ENCODE results near the gene CNIH1.

Gene CNIH1

DNA sequence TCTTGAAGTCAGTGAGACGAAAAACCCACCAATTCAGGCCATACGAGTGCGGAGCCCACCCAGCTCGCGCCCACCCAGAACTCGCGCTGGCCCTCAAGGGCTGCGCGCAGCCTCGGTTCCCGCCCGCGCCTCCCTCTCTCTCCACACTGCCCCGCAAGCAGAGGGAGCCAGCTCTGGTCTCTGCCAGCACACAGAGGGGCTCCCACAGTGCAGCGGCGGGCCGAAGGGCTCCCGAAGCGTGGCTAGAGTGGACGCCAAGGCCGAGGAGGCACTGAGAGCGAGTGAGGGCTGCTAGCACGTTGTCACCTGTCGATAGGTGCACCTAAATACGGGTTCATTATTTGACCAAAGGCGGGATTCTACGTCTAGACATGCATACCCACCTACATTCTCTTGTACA lies 46.6 kb downstream of the CNIH1 start:
- TF ChIP-seq, protein P1, sequence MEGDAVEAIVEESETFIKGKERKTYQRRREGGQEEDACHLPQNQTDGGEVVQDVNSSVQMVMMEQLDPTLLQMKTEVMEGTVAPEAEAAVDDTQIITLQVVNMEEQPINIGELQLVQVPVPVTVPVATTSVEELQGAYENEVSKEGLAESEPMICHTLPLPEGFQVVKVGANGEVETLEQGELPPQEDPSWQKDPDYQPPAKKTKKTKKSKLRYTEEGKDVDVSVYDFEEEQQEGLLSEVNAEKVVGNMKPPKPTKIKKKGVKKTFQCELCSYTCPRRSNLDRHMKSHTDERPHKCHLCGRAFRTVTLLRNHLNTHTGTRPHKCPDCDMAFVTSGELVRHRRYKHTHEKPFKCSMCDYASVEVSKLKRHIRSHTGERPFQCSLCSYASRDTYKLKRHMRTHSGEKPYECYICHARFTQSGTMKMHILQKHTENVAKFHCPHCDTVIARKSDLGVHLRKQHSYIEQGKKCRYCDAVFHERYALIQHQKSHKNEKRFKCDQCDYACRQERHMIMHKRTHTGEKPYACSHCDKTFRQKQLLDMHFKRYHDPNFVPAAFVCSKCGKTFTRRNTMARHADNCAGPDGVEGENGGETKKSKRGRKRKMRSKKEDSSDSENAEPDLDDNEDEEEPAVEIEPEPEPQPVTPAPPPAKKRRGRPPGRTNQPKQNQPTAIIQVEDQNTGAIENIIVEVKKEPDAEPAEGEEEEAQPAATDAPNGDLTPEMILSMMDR (IDR thresholded peaks at IDR 0.05), result no peak

- TF ChIP-seq, protein P1 (IDR thresholded peaks at IDR 0.05), result no peak
These were observed 48.9 kb downstream of the CNIH1 start for GRCh38 chr14:54392131-54392859.

GRCh38 chr14:54387328-54387727 lies 53.8 kb downstream of the CNIH1 start:
- TF ChIP-seq, protein P1 (IDR thresholded peaks at IDR 0.05), result no peak

GRCh38 chr14:54385556-54385955 lies 55.6 kb downstream of the CNIH1 start:
- TF ChIP-seq, protein P1 (IDR thresholded peaks at IDR 0.05), result no peak

DNA sequence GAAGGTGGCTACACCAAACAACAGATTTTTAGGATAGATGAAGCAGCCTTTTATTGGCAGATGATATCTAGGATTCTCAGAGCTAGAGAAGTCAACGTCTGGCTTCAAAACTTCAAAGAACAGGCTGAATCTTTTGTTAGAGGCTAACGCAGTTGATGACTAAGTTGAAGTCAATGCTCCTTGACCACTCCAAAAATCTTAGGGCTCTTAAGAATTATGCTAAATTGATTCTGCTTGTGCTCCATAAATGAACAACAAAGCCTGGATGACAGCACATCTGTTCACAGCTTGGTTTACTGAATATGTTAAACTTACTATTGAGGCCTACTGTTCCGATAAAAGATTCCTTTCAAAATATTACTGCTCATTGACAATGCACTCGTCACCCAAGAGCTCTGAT lies 57.3 kb downstream of the CNIH1 start:
- TF ChIP-seq, protein P1 (IDR thresholded peaks at IDR 0.05), result no peak

GRCh38 chr14:54381821-54382220 lies 59.4 kb downstream of the CNIH1 start:
- TF ChIP-seq, protein P1 (IDR thresholded peaks at IDR 0.05), result no peak

GRCh38 chr14:54377501-54377900 lies 63.7 kb downstream of the CNIH1 start:
- TF ChIP-seq, protein P1 (IDR thresholded peaks at IDR 0.05), result no peak

Data from LNCAP (cell line).